Endodermal cell (in vitro differentiated cells): Measurements from ENCODE around the gene ABLIM2. TPM values are rescaled to one million over a fixed set of nuclear protein-coding genes. Genes with fewer than 3 reads are reported as not detected.

Experiments
- DNase-seq: peaks from one replicate; pipeline ENCODE4 v3.0.0-alpha.2; 2017
- H3K27ac ChIP-seq: 2 replicates; pipeline ENCODE4 v1.5.1; 2013; ENCODE audit warnings: mild to moderate bottlenecking, low read depth, low read length, moderate library complexity
- H3K27me3 ChIP-seq: 2 replicates; pipeline ENCODE4 v1.6.1; 2013; ENCODE audit warnings: mild to moderate bottlenecking, low read length, moderate library complexity; ENCODE audit not compliant: insufficient read depth, control insufficient read depth, poor library complexity, severe bottlenecking
- H3K36me3 ChIP-seq: 2 replicates; pipeline ENCODE4 v1.7.0; 2013; ENCODE audit warnings: mild to moderate bottlenecking, low read length, moderate library complexity; ENCODE audit not compliant: control insufficient read depth, insufficient read depth
- H3K4me1 ChIP-seq: one replicate; pipeline ENCODE4 v1.7.0; 2013; ENCODE audit warnings: low read length; ENCODE audit not compliant: control insufficient read depth, insufficient read depth
- H3K4me3 ChIP-seq: 2 replicates; pipeline ENCODE4 v1.5.1; 2013; ENCODE audit warnings: mild to moderate bottlenecking, low read length, moderate library complexity
- H3K9ac ChIP-seq: 2 replicates; pipeline ENCODE4 v1.6.1; 2013; ENCODE audit warnings: mild to moderate bottlenecking, low read length, moderate library complexity; ENCODE audit not compliant: poor library complexity, severe bottlenecking; ENCODE audit errors: extremely low read depth
- H3K9me3 ChIP-seq: 2 replicates; pipeline ENCODE4 v1.6.1; 2013; ENCODE audit warnings: mild to moderate bottlenecking, low read length, moderate library complexity; ENCODE audit not compliant: control insufficient read depth
- H3K27ac Mint-ChIP-seq: 2 replicates; pipeline ENCODE4 v1.8.0; 2020; ENCODE audit warnings: mixed read lengths
- H3K27me3 Mint-ChIP-seq: 2 replicates; pipeline ENCODE4 v1.8.0; 2021; ENCODE audit warnings: mild to moderate bottlenecking, mixed read lengths; ENCODE audit not compliant: insufficient read depth
- H3K36me3 Mint-ChIP-seq: 2 replicates; pipeline ENCODE4 v1.8.0; 2020; ENCODE audit warnings: low read depth, mixed read lengths
- H3K4me1 Mint-ChIP-seq: 2 replicates; pipeline ENCODE4 v1.8.0; 2020; ENCODE audit warnings: mixed read lengths
- H3K4me3 Mint-ChIP-seq: 2 replicates; pipeline ENCODE4 v1.8.0; 2020; ENCODE audit warnings: mild to moderate bottlenecking, moderate library complexity, mixed read lengths
- H3K9me3 Mint-ChIP-seq: 2 replicates; pipeline ENCODE4 v1.8.0; 2020; ENCODE audit warnings: mild to moderate bottlenecking, mixed read lengths
- WGBS, 2 experiments: methylation state at CpG; one replicate each; pipeline versions ENCODE4 v1.1.5 to v1.1.7; 2013; ENCODE audit warnings: missing lambda C conversion rate in 2 of 2, mixed read lengths in 1 of 2; ENCODE audit not compliant: insufficient coverage in 1 of 2, insufficient read length in 1 of 2; 5-methylcytosine and 5-hydroxymethylcytosine counted together
- total RNA-seq, 2 donors: library from RNA; stranded (reverse); fragmentation: NEBNext Ultra II Directional in 1 of 2; extraction: Animal tissue kit (Norgen Biotek cat#: 25700) in 1 of 2; gene quantifications; 2 replicates in 1 of 2; 3 replicates in 1 of 2; pipeline ENCODE4 v1.2.1, GENCODE V29; 2021
- TF ChIP-seq, protein P1 (sequence below): fragments of 200-600 bp; sonication (generic); conservative IDR thresholded peaks from 2 replicates; pipeline ENCODE4 v1.5.0; 2021; ENCODE audit warnings: antibody characterized with exemption, mild to moderate bottlenecking

Gene ABLIM2
- total RNA-seq, 2 donors from 2014 or later: 0.35 to 1.6 TPM

- 88 to 96% methylated on average over 2 of the region's 2 CpGs for WGBS, 2 experiments
- Mint-ChIP-seq H3K27me3 (no peaks in the 10 kb centered on the region), H3K4me3 (no peak overlapping the region), H3K36me3 (no peaks in the 10 kb centered on the region), H3K27ac (no peak overlapping the region), H3K9me3 (no peaks in the 10 kb centered on the region), H3K4me1 (peaks cover 2% of the 10 kb centered on the region)
- Histone ChIP-seq H3K36me3 (no peaks in the 10 kb centered on the region), H3K9me3 (no peaks in the 10 kb centered on the region), H3K27me3 (no peaks in the 10 kb centered on the region), H3K4me3 (no peak overlapping the region), H3K9ac (no peak overlapping the region), H3K4me1 (no peaks in the 10 kb centered on the region), H3K27ac (no peak overlapping the region)
- DNase-seq: no peak
- TF ChIP-seq, protein P1, sequence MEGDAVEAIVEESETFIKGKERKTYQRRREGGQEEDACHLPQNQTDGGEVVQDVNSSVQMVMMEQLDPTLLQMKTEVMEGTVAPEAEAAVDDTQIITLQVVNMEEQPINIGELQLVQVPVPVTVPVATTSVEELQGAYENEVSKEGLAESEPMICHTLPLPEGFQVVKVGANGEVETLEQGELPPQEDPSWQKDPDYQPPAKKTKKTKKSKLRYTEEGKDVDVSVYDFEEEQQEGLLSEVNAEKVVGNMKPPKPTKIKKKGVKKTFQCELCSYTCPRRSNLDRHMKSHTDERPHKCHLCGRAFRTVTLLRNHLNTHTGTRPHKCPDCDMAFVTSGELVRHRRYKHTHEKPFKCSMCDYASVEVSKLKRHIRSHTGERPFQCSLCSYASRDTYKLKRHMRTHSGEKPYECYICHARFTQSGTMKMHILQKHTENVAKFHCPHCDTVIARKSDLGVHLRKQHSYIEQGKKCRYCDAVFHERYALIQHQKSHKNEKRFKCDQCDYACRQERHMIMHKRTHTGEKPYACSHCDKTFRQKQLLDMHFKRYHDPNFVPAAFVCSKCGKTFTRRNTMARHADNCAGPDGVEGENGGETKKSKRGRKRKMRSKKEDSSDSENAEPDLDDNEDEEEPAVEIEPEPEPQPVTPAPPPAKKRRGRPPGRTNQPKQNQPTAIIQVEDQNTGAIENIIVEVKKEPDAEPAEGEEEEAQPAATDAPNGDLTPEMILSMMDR: no peak
These were observed 130.2 kb downstream of the ABLIM2 start for GRCh38 chr4:8028368-8028767.

DNA sequence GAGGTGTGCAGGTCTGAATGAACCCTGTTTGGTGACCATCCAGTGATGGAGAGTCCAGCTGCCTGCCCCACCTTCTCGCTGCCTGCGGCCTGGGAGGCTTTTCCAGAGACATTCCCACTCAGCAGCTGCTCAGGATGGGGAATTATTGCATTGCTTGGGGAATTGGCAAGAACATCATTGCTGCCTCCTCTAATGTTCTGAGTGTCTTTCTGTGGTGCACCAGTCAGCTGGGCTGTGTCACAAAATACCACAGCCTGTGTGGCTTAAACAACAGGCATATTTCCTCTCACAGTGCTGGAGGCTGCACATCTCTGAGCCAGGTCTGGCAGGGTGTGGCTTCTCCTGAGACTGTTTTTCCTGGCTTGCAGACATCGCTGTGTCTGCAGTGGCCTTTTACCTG, 132.2 kb downstream of the ABLIM2 start:
- TF ChIP-seq, protein P1: no peak
- Mint-ChIP-seq H3K36me3 (no peaks in the 10 kb centered on the region), H3K27ac (no peak overlapping the region), H3K9me3 (no peaks in the 10 kb centered on the region), H3K4me3 (no peak overlapping the region), H3K4me1 (peaks cover 3% of the 10 kb centered on the region), H3K27me3 (no peaks in the 10 kb centered on the region)
- 76 to 94% methylated on average over 2 to 3 of the region's 3 CpGs for WGBS, 2 experiments
- no peak for DNase-seq
- no peaks in the 10 kb centered on the region for H3K36me3 ChIP-seq
- H3K27ac ChIP-seq: no peak overlapping the region
- H3K9ac ChIP-seq: no peak overlapping the region
- no peaks in the 10 kb centered on the region for H3K9me3 ChIP-seq
- no peaks in the 10 kb centered on the region for H3K27me3 ChIP-seq
- H3K4me3 ChIP-seq: no peak overlapping the region
- H3K4me1 ChIP-seq: peaks cover under 1% of the 10 kb centered on the region

DNA sequence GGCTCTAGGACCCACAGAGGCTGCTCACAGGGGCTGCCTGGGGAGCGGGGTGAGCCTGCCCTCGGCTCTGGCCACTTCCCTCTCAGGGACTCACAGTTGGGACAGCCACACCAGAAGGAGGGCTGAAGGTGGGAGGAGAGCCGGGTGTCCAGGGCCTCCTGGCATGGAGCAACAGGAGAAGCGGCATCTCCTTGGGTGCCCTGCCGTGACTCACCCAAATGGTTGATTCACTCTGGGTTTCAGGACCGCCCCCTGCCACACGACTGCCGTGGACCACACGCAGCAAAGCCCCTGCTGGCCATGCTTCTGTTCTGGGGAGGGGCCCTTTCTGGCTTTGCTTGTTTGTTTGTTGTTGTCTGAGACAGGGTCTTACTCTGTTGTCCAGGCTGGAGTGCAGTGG, 132.9 kb downstream of the ABLIM2 start:
- Mint-ChIP-seq H3K27ac (no peak overlapping the region), H3K9me3 (no peaks in the 10 kb centered on the region), H3K27me3 (no peaks in the 10 kb centered on the region), H3K4me3 (no peak overlapping the region), H3K36me3 (no peaks in the 10 kb centered on the region), H3K4me1 (peaks cover 8% of the 10 kb centered on the region)
- H3K27me3 ChIP-seq: no peaks in the 10 kb centered on the region
- no peak overlapping the region for H3K9ac ChIP-seq
- DNase-seq: no peak
- TF ChIP-seq, protein P1: no peak
- H3K4me3 ChIP-seq: no peak overlapping the region
- peaks cover 6% of the 10 kb centered on the region for H3K4me1 ChIP-seq
- no peaks in the 10 kb centered on the region for H3K9me3 ChIP-seq
- 90 to 92% methylated on average over 2 to 9 of the region's 9 CpGs for WGBS, 2 experiments
- H3K36me3 ChIP-seq: no peaks in the 10 kb centered on the region
- no peak overlapping the region for H3K27ac ChIP-seq
